Measurements from ENCODE around the gene PITX2.

PITX2 gene

GRCh38 chr4:110635163-110635865 is 12.4 kb upstream of the PITX2 start:
- DNase-seq: no peak
- no peak overlapping the region for H3K27ac ChIP-seq
- TF ChIP-seq, protein P1, sequence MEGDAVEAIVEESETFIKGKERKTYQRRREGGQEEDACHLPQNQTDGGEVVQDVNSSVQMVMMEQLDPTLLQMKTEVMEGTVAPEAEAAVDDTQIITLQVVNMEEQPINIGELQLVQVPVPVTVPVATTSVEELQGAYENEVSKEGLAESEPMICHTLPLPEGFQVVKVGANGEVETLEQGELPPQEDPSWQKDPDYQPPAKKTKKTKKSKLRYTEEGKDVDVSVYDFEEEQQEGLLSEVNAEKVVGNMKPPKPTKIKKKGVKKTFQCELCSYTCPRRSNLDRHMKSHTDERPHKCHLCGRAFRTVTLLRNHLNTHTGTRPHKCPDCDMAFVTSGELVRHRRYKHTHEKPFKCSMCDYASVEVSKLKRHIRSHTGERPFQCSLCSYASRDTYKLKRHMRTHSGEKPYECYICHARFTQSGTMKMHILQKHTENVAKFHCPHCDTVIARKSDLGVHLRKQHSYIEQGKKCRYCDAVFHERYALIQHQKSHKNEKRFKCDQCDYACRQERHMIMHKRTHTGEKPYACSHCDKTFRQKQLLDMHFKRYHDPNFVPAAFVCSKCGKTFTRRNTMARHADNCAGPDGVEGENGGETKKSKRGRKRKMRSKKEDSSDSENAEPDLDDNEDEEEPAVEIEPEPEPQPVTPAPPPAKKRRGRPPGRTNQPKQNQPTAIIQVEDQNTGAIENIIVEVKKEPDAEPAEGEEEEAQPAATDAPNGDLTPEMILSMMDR (IDR thresholded peaks at IDR 0.05; ENCODE audit: low read depth, low read length, missing control alignments): no peak
- no peaks in the 10 kb centered on the region for H3K36me3 ChIP-seq (replicated peaks)
- H3K27me3 ChIP-seq (replicated peaks): peaks cover 90% of the 10 kb centered on the region
- in situ Hi-C loops (cut with HindIII; ENCODE audit: low pct_ligation_motif_present, low sequenced_read_pairs): no loop called here
- H3K4me3 ChIP-seq (ENCODE audit: low read depth, low read length): no peak overlapping the region

DNA sequence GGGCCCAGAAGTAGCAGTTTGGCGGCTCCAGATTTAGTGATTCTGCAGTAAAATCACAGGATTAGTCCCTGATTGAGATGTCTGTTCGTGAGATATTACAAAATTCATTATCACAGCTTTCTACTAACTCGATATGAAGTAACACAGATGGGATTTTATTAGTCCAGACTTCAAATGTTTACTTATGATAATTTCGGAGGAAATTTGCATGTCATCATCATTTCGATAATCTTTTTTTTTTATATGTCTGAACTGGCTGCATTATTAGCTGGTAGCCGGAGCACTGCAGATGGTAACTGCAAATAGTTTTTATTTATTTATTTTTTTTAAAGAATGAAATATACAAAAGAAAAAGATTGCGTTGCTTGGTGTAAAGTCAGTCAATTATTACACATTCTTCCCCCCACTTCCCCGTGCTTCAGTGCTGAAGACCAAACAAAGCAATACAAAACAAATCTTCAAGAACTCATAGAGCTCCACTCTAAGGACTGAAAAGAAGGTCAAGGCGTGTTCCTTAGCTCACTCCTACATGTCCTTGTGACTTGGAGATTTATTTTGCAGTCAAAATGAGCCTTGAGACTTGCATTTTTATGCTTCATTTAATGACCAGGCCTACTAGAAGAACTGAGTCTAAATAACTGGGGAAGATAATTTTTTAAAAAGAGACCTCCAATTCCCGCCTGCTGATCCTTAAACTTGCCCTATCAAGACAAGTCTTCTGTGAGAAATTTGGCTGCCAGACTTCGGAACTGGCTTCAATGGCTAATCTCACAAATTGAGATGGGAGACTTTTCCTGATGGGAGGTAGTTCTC is 11.7 kb upstream of the PITX2 start:
- Histone ChIP-seq H3K4me3 (ENCODE audit: low read depth, low read length) (no peak overlapping the region), H3K27me3 (replicated peaks) (peaks cover 90% of the 10 kb centered on the region), H3K36me3 (replicated peaks) (no peaks in the 10 kb centered on the region), H3K27ac (no peak overlapping the region)
- in situ Hi-C loops (cut with HindIII; ENCODE audit: low pct_ligation_motif_present, low sequenced_read_pairs): no loop called here
- DNase-seq: no peak
- TF ChIP-seq, protein P1 (IDR thresholded peaks at IDR 0.05; ENCODE audit: low read depth, low read length, missing control alignments): no peak

GRCh38 chr4:110633358-110634341 is 10.8 kb upstream of the PITX2 start:
- Histone ChIP-seq H3K36me3 (replicated peaks) (no peaks in the 10 kb centered on the region), H3K27ac (no peak overlapping the region), H3K4me3 (ENCODE audit: low read depth, low read length) (no peak overlapping the region), H3K27me3 (replicated peaks) (peaks cover 88% of the 10 kb centered on the region)
- in situ Hi-C loops (cut with HindIII; ENCODE audit: low pct_ligation_motif_present, low sequenced_read_pairs): no loop called here
- no peak for DNase-seq
- TF ChIP-seq, protein P1 (IDR thresholded peaks at IDR 0.05; ENCODE audit: low read depth, low read length, missing control alignments): no peak

DNA sequence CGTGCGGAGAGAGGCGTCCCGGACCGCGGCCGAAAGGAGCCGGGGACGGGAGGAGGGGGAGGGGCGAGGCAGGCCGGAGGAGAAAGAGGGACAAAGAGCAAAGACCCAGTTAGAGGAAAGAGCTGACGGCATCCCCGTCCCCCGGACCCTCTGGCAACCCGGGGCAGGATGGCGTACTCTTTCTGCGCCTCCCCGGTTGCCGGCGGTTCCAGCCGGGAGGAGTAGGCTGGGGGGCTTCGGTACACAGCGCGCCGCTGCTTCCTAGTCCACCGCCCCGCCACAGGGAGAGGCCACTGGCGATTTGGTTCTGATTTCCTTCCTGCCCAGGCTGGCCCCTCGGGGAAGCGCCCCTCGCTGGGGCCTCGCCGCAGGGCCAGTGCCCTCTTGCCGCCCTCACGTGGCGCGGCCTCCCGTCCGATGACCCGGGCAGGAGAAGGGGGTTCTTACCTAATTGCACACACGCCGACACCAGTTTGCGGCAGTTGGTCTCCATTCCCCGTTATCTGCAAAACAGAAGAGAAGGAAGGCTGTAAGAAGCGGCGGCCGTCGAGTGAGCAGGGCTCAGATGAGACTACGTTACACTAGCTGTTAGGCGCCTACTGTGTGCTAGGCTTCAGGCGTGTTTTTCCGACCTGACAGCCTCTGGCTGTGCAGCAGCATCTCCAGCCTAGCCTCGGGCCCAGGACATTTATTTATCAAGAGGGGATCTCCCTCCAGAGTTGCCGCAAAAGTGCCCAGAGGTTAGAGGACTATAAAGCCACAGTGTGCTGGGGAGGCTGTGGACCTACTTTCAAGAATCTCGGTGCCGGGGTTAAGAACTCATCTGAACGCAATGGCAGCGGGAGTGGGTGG is 9.9 kb upstream of the PITX2 start:
- TF ChIP-seq, protein P1 (IDR thresholded peaks at IDR 0.05; ENCODE audit: low read depth, low read length, missing control alignments): no peak
- no peaks in the 10 kb centered on the region for H3K36me3 ChIP-seq (replicated peaks)
- no peak overlapping the region for H3K27ac ChIP-seq
- H3K4me3 ChIP-seq (ENCODE audit: low read depth, low read length): no peak overlapping the region
- H3K27me3 ChIP-seq (replicated peaks): peaks cover 92% of the 10 kb centered on the region
- no peak for DNase-seq
- in situ Hi-C loops (cut with HindIII; ENCODE audit: low pct_ligation_motif_present, low sequenced_read_pairs): no loop called here

Data from brain microvascular endothelial cell (primary cell).